Upper lobe of left lung (tissue), 6 donors: ENCODE measurements around the gene INMT. TPM values are rescaled to one million over a fixed set of nuclear protein-coding genes. Genes with fewer than 3 reads are reported as not detected.
A peak's percentile ranks its signal among the peaks of the same experiment; 100 is the strongest.

Experiments
- ATAC-seq, 2 donors: fragments of 200-7000 bp; cut with Tn5 transposase; one replicate each; pipeline ENCODE4 v1.9.1; 2022; ENCODE audit warnings: mild to moderate bottlenecking in 2 of 2, moderate library complexity in 2 of 2; ENCODE audit not compliant: low FRiP score in 2 of 2
- DNase-seq, 2 donors: peaks; one replicate each; pipeline ENCODE4 v3.0.0-alpha.2; 2019 to 2020
- H3K27ac ChIP-seq, 4 donors: fragments of 200-600 bp; sonication (generic); one replicate each; pipeline ENCODE4 v1.5.1; 2016 to 2019
- H3K27me3 ChIP-seq, 4 donors: fragments of 200-600 bp; sonication (generic); one replicate each; pipeline ENCODE4 v1.5.1; 2017 to 2019
- H3K36me3 ChIP-seq, 4 donors: fragments of 200-600 bp; sonication (generic); one replicate each; pipeline ENCODE4 v1.5.1; 2016 to 2019
- H3K4me1 ChIP-seq, 4 donors: fragments of 200-600 bp; sonication (generic); one replicate each; pipeline ENCODE4 v1.5.1; 2018 to 2019
- H3K4me3 ChIP-seq, 4 donors: fragments of 200-600 bp; sonication (generic); one replicate each; pipeline ENCODE4 v1.5.1; 2017 to 2019; ENCODE audit warnings: mild to moderate bottlenecking in 2 of 4, moderate library complexity in 1 of 4
- H3K9me3 ChIP-seq, 4 donors: fragments of 200-600 bp; sonication (generic); one replicate each; pipeline ENCODE4 v1.5.1; 2018 to 2019
- EP300 ChIP-seq, 4 donors: sonication (generic); formaldehyde crosslinking; IDR thresholded peaks; one replicate each; pipeline ENCODE4 v1.5.1; 2017; ENCODE audit warnings: antibody characterized with exemption in 4 of 4, control low read depth in 2 of 4
- POLR2A ChIP-seq, 4 donors: fragments of 450-650 bp; IDR thresholded peaks; one replicate each; pipeline ENCODE4 v1.5.1; 2016 to 2017; ENCODE audit warnings: antibody characterized with exemption in 4 of 4, mild to moderate bottlenecking in 2 of 4
- POLR2AphosphoS5 ChIP-seq, 2 donors: sonication (generic); formaldehyde crosslinking; IDR thresholded peaks; one replicate each; pipeline ENCODE4 v1.5.1; 2017; ENCODE audit warnings: antibody characterized with exemption in 2 of 2
- WGBS, 2 donors: methylation state at CpG; one replicate each; pipeline ENCODE4 v1.1.5; 2017 to 2018; 5-methylcytosine and 5-hydroxymethylcytosine counted together
- total RNA-seq, 6 donors: library from RNA; depleted of rRNA in 4 of 6; stranded (reverse); fragments of >200 nt in 4 of 6; gene quantifications; one replicate each; pipeline versions ENCODE4 v1.1.0 to v1.2.1, GENCODE V29; 2016 to 2021
- TF ChIP-seq, protein P1 (sequence below), 6 experiments: fragments of 450-650 bp in 4 of 6; fragments of 200-600 bp in 2 of 6; sonication (generic) in 2 of 6; IDR thresholded peaks; one replicate each; pipeline ENCODE4 v1.5.1; 2016 to 2019; ENCODE audit warnings: antibody characterized with exemption in 6 of 6
- donor health status: DM: no; HTN: no; CAD: no; lungs with moderate emphysema.
- donor health status: DM: no; HTN: yes; CAD: no; lungs with severe emphysema.

Gene INMT
- total RNA-seq, 6 donors from 2014 or later = 70.5 to 447 (median 322) TPM

DNA sequence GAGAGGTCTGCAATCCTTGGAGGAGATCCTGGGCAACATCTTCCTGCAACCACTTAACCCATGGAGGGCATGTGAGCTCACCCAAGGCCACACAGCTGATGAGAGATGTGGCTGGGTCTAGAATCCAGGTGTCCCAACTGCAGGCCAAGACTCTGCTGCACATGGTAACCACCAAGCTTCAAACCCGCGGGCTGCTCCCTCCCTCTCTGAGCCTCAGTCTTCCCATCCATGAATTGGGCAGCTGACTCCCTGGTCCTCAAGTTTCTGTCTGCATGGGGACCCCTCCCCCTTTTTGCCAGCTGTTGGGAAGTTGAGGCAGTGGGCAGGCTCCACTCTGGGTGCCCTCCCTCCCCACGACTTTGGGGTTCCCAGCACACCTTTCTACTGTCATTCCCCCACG lies 20.9 kb upstream of the INMT start:
- Histone ChIP-seq H3K9me3 (no peaks in the 10 kb centered on the region), H3K27me3 (no peaks in the 10 kb centered on the region), H3K4me1 (no peaks in the 10 kb centered on the region), H3K4me3 (no peak overlapping the region), H3K36me3 (no peaks in the 10 kb centered on the region), H3K27ac (no peak overlapping the region)
- TF ChIP-seq, protein P1, sequence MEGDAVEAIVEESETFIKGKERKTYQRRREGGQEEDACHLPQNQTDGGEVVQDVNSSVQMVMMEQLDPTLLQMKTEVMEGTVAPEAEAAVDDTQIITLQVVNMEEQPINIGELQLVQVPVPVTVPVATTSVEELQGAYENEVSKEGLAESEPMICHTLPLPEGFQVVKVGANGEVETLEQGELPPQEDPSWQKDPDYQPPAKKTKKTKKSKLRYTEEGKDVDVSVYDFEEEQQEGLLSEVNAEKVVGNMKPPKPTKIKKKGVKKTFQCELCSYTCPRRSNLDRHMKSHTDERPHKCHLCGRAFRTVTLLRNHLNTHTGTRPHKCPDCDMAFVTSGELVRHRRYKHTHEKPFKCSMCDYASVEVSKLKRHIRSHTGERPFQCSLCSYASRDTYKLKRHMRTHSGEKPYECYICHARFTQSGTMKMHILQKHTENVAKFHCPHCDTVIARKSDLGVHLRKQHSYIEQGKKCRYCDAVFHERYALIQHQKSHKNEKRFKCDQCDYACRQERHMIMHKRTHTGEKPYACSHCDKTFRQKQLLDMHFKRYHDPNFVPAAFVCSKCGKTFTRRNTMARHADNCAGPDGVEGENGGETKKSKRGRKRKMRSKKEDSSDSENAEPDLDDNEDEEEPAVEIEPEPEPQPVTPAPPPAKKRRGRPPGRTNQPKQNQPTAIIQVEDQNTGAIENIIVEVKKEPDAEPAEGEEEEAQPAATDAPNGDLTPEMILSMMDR (IDR thresholded peaks at IDR 0.05) = no peak
- no peak for TF ChIP-seq EP300 (IDR thresholded peaks at IDR 0.05)
- no peak for TF ChIP-seq POLR2AphosphoS5 (IDR thresholded peaks at IDR 0.05)
- TF ChIP-seq POLR2A (IDR thresholded peaks at IDR 0.05) = no peak
- ATAC-seq (no peak), DNase-seq (no peak)
- 84 to 87% methylated on average over 4 of the region's 4 CpGs for WGBS, 2 donors

DNA sequence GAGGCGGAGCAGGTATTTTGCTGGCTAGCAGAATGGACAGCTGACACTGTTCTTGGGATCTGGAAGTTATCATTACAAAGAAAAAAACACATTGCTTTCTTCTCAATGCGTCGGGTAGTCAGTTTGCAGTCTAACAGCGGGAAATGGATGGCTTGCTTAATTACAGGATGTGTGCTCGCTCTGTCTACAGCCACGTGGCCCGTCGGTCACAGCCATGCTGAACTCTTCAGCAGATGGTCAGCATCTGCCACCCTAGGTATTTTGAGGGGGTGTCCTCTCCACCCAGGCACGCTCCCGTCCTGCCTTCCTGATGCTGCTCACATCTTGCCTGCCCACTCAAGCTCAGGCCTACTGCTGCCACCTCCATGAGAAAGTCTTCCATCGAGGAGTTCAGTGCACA lies 20.4 kb upstream of the INMT start:
- Histone ChIP-seq H3K27me3 (no peaks in the 10 kb centered on the region), H3K9me3 (no peaks in the 10 kb centered on the region), H3K4me3 (no peak overlapping the region), H3K27ac (no peak overlapping the region), H3K4me1 (no peaks in the 10 kb centered on the region), H3K36me3 (no peaks in the 10 kb centered on the region)
- DNase-seq = no peak
- 68 to 73% methylated on average over 11 of the region's 11 CpGs for WGBS, 2 donors
- TF ChIP-seq, protein P1 (IDR thresholded peaks at IDR 0.05) = no peak
- TF ChIP-seq POLR2A (IDR thresholded peaks at IDR 0.05) (no peak), EP300 (IDR thresholded peaks at IDR 0.05) (no peak), POLR2AphosphoS5 (IDR thresholded peaks at IDR 0.05) (no peak)
- ATAC-seq = no peak

DNA sequence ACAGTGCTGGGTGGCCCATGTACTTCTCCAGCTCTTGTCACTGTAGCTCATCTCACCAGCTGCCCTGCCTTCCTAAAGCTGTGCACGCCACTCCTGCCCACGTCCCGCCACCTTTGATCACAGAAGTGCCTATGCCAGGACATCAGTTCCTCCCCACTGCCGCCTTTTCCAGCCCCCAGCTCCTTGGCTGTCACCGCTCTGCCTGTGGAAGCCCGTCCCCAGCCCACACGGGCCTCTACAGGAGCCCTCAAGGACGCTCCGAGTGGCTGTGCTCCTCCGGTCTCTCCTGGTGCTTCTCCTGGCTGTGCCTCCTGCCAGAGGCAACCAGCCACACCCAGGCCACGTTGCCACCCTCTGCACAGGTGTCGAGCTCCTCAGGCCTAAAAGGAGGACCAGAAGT lies 19.3 kb upstream of the INMT start:
- no peak for DNase-seq
- H3K36me3 ChIP-seq = no peaks in the 10 kb centered on the region
- 87 to 95% methylated on average over 12 of the region's 12 CpGs for WGBS, 2 donors
- no peaks in the 10 kb centered on the region for H3K27me3 ChIP-seq
- H3K4me3 ChIP-seq = no peak overlapping the region
- TF ChIP-seq, protein P1 (IDR thresholded peaks at IDR 0.05) = no peak
- TF ChIP-seq POLR2A (IDR thresholded peaks at IDR 0.05) (no peak), POLR2AphosphoS5 (IDR thresholded peaks at IDR 0.05) (no peak), EP300 (IDR thresholded peaks at IDR 0.05) (no peak)
- no peaks in the 10 kb centered on the region for H3K9me3 ChIP-seq
- no peak for ATAC-seq
- no peak overlapping the region for H3K27ac ChIP-seq
- no peaks in the 10 kb centered on the region for H3K4me1 ChIP-seq

DNA sequence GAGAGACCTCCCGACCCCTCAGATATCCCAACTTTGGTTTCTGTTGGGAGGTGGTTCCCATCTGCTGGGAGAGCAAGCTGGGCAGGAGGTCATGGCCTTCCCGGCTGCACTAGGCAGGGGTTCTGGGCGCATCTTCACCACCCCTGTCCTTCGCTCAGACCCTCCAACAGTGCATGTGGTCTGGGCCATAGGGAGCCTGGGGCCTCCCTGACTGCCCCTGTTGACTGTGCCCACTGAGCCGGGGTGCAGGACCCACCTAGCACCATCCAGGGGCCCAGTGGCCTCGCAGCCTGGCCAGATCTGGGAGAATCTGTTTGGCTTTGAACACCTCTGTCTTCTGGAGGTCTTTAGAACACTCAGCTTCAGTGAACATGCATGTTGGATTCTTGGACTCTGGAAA lies 18.7 kb upstream of the INMT start:
- TF ChIP-seq EP300 (IDR thresholded peaks at IDR 0.05) = no peak
- TF ChIP-seq POLR2AphosphoS5 (IDR thresholded peaks at IDR 0.05) = no peak
- TF ChIP-seq POLR2A (IDR thresholded peaks at IDR 0.05) = no peak
- TF ChIP-seq, protein P1 (IDR thresholded peaks at IDR 0.05) = no peak
- Histone ChIP-seq H3K4me1 (no peaks in the 10 kb centered on the region), H3K27me3 (no peaks in the 10 kb centered on the region), H3K36me3 (no peaks in the 10 kb centered on the region), H3K4me3 (no peak overlapping the region), H3K9me3 (no peaks in the 10 kb centered on the region), H3K27ac (no peak overlapping the region)
- 93% methylated on average over 6 of the region's 6 CpGs; no CpG with 5 or more reads in 1 of the 2 donors for WGBS, 2 donors
- ATAC-seq (no peak), DNase-seq (no peak)

DNA sequence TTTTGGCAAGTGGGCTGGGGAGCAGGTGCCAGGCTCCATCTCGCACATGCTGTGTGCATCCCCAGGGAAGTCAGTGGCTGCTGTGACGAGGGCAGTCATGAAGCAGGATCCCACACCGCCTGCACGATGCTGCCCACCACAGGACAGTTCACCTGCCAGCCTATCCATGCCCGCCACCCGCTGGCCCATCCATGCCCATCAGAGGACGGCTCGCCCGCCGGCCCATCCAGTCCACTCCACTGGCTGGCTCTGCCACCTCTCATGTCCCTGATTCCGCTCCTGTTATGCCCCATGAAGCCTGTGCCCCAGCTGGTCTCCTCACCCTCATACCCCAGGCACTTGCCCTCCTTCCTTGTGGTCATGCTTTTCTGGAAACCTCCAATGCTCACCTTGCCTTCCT lies 18.2 kb upstream of the INMT start:
- TF ChIP-seq, protein P1 (IDR thresholded peaks at IDR 0.05) = no peak
- TF ChIP-seq EP300 (IDR thresholded peaks at IDR 0.05) (no peak), POLR2AphosphoS5 (IDR thresholded peaks at IDR 0.05) (no peak), POLR2A (IDR thresholded peaks at IDR 0.05) (no peak)
- Histone ChIP-seq H3K36me3 (no peaks in the 10 kb centered on the region), H3K4me3 (no peak overlapping the region), H3K27me3 (no peaks in the 10 kb centered on the region), H3K27ac (no peak overlapping the region), H3K9me3 (no peaks in the 10 kb centered on the region), H3K4me1 (no peaks in the 10 kb centered on the region)
- ATAC-seq = no peak
- DNase-seq = peak in 1 of 2 donors; percentile 76
- WGBS, 2 donors = 92 to 94% methylated on average over 10 to 11 of the region's 11 CpGs
